Cardiac atrium fibroblast (primary cell): ENCODE data around the gene MCC. TPM values are rescaled to one million over a fixed set of nuclear protein-coding genes. Genes with fewer than 3 reads are reported as not detected.

ENCODE experiments used
- total RNA-seq: library from RNA; depleted of rRNA; stranded (reverse); fragments of >200 nt; gene quantifications from 2 replicates; pipeline ENCODE4 v1.2.3, GENCODE V29; 2015

MCC gene
- 37.4 and 59.5 TPM in 2 replicates for total RNA-seq

DNA sequence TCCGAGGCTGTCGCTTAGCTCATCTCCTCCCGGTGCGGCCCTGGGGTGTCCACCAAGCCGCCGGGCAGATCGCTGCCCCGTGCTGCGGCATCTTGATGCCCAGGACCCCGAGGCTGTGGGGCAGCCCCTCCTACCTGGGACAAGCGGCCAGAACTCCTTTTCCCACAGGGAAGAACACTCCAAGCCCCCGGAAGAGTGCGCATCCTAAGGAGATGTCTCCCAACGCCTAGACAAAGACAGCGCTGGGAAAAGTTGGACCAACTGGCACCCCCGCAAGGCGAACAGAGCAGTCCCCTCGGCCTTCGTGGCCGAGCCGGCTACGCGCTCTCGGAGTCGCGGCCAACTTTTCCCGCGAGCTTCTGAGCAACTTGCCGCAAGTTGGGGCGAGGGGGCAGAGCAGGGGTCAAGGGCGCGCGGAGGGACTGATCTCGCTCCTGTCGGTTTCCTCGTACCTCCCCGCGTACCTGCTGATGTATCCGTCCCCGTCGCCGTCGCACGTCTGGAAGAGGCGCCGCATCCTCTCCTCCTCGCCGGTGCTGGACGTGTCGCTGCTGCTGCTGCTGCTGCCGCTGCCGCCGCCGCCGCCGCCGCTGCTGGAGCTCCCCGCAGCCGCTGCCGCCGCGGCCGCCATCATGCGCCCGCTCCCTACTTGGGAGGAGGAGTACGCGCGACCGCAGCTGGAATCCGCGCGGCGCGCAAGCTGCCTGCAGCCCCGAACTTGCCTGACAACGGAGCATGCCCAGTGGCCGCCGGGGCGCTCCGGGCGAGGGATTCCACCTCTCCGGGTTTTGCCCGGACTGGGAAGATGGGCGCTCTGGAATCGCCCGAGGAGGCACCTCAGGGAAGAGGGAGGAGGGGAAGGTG lies at the start of gene MCC:
Gene MCC (minus strand): TSS at position 673 of the 864 bp plus-strand sequence.

DNA sequence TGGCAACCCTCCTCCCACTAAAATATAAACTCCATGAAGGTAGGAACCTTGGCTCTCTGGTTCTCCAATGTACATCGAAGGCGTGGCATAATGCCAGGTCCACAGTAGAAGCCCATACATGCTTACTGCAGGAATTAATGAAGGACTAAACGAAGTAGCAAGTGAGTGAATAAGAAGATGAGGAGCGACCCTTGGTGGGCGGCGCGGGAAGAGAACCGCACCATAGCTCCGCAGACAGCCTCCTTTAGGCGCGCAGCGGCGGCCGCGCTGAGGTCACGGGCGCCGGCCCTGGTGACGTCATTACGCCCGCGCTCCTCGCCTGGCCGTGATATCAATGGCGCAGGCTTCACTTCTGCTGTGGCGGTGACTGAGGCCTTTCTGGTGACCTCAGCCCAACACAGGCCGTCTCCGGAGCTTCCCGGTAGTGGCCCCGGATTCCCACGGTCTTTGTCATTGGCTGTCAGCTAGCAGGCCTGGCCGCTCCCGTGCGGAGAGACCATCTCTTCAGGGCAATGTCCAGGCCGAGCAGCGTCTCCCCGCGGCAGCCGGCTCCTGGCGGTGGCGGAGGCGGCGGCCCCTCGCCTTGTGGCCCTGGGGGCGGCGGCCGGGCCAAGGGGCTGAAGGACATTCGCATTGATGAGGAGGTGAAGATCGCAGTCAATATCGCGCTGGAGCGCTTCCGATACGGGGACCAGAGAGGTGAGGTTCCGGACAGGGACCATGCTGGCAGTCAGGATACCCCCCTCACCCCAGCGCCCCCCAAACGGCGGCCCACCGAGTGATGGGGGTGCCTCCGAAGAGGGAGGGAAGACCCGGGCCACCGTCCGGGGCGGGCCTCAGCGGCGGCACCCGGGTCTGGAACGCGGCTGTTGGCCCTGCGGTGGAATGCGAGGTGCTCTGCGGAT lies 25.4 kb upstream of the MCC start, which contains the start of gene YTHDC2:
Gene YTHDC2 (plus strand): TSS at position 311 of the 905 bp plus-strand sequence. CDS start 202 bp downstream, at position 513.

GRCh38 chr5:113434889-113435288 lies 53.4 kb downstream of the MCC start, which contains the start of gene TSSK1B:
Gene TSSK1B (minus strand): TSS chr5:113434989. CDS start chr5:113434839, 150 bp downstream.

DNA sequence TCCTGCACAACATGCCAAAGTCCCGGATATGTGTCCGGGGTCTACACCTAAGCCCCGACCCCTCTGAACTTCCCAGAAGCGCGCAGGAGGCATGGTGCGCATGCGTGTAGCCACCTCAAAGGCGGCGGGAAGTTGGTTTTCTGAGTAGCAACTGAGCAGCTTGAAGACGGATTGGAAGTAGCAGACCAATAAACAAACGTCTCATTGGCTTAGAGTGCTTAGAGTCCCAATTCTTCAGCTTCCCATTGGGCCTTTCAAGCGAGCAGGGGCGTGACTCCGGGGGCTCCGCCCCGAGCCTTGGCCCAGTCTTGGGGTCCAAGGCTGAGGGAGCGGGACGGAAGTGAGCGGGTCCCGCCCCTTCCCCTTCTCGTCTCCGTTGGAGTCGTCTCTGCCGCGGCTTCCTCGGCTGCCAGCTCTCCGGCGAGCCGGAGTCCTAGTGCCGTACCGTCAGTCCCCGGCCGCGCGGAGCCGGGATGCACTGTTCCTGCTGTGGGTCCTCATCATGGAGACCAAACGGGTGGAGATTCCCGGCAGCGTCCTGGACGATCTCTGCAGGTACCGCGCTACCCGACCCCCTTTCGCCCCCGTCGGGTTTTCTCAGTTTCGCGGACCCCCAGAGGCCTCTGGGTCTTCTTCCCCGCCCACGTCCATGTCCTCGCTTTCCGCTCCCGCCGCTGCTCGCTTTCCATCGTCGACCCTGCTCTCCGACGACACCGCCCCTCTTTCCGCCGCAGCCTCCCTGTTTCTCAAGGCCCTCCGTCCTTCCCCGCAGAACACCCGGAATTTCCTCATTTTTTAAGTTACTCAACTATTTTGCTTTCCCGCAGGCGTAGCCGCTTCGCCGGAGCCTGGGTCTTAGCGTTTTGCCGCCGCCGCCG lies 511.6 kb downstream of the MCC start, which contains the start of gene DCP2:
Gene DCP2 (plus strand): TSS at position 367 of the 878 bp plus-strand sequence. CDS start 136 bp downstream, at position 503.

Other genes with a start within 250 kb of the MCC start
- 0.97 TPM in 1 of 2 replicates, not detected in the other for gene TSSK1B, start 53.5 kb downstream of the MCC start, total RNA-seq
- 12.1 and 16.2 TPM in 2 replicates for gene YTHDC2, start 25.2 kb upstream of the MCC start, total RNA-seq